ENCODE data around the gene RREB1.

DNA sequence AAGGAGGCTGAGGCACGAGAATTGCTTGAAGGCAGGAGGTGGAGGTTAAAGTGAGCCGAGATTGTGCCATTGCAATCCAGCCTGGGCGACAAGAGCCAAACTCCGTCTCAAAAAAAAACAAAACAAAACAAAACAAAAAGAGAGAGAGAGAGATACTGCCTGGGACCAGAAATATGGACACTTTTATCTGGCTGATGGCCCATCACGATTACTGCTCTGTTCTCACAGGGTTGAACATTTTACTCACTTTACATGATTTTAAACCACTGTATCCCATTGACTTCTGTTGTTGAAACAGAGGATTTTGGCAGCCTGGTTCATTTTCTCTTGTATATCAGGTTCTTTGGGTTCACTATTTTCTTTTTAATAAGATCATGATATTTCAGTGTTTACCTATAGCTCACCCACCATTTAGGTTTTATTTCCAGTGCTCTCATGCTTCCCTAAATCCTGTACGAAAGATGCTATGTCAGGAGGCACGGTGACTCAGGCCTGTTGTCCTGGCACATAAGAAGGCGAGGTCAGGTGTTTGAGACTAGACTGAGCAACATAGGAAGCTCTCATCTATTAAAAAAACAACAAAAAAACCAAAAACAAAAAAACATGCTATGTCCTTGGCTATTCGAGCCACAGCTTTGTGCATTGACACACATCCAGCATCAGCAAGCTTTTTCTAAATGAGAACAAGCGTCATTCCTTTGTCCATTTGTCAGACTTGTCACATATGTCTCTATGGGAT, 34.5 kb upstream of the RREB1 start:
- TF ChIP-seq, protein P1, sequence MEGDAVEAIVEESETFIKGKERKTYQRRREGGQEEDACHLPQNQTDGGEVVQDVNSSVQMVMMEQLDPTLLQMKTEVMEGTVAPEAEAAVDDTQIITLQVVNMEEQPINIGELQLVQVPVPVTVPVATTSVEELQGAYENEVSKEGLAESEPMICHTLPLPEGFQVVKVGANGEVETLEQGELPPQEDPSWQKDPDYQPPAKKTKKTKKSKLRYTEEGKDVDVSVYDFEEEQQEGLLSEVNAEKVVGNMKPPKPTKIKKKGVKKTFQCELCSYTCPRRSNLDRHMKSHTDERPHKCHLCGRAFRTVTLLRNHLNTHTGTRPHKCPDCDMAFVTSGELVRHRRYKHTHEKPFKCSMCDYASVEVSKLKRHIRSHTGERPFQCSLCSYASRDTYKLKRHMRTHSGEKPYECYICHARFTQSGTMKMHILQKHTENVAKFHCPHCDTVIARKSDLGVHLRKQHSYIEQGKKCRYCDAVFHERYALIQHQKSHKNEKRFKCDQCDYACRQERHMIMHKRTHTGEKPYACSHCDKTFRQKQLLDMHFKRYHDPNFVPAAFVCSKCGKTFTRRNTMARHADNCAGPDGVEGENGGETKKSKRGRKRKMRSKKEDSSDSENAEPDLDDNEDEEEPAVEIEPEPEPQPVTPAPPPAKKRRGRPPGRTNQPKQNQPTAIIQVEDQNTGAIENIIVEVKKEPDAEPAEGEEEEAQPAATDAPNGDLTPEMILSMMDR (IDR thresholded peaks at IDR 0.05; ENCODE audit: insufficient read depth, low read length, poor library complexity, severe bottlenecking), result no peak
- TF ChIP-seq EZH2phosphoT487 (conservative IDR thresholded peaks at IDR 0.05; ENCODE audit: low read length), result no peak
